ENCODE measurements around the gene GPAT2. TPM values are rescaled to one million over a fixed set of nuclear protein-coding genes. Genes with fewer than 3 reads are reported as not detected.

GPAT2 gene
- total RNA-seq, 1 experiment from 2014 or later = not detected

DNA sequence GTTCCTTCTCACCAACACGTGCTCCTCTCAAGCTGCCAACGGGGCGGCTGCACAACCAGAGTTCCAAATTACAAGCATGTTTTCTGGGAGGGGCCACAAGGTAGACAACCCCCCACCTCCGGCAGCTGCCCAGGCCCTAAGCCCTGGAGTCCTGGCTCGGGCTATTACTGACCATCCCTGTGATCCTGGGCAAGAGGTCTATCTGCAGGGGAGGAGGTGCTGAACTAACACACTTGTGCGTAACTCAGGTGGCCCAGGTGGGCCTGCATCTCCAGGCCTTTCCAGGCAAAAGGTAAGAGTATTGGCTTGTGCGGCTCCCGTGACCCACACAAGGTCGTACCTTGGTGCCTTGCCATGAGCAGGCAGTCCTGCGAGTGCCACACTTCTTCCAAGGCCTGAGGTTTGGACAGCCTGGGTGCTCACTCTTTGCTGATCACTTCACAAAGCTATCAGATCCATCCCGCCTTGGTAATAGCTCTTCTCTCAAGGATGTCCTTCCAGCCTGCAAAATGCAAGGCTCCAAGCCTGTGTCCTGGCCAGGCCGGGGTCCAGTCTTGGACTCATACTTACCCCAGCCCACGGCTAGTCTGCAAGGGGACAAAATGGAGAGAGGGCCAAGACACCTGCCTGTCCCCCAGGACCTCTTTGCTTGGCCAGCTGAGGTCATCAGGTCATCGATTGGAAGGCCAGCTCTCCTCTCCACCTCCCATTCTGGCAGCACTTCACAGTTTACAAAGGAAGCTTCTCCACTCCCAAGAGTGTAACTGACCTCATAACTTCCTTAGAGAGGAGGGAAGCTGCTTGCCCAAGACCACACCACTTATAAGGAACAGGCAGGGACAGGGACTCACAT is 47.7 kb upstream of the GPAT2 start:
- CTCF ChIA-PET = no interaction called here

DNA sequence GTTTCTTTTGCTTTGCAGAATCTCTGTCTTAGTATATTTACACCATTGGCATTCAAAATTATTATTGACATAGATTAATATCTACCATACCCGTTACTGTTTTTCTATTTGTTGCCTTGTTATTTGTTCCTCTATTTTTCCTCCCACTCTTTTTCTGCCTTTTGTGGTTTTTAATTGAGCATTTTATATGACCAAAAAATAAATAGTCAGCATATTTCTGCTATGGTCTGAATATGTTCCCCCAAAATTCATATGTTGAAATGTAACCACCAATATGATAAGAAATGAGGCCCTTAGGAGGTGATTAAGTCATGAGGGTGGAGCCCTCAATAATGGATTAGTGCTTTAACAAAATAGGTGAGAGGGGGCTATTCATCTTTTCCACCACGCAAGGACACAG is 46.3 kb upstream of the GPAT2 start:
- intact Hi-C loops (cut with micrococcal nuclease; ENCODE audit: unreplicated experiment) = no loop called here
- no TSS peak for BruUV-seq (replicated peaks)
- Histone ChIP-seq H3K4me3 (ENCODE audit: low read depth, low read length) (no peak overlapping the region), H3K36me3 (ENCODE audit: control insufficient read depth, insufficient read depth, low read length) (no peaks in the 10 kb centered on the region), H3K4me1 (no peaks in the 10 kb centered on the region), H3K27me3 (replicated peaks; ENCODE audit: control insufficient read depth, insufficient read depth, low read length) (no peaks in the 10 kb centered on the region), H3K9me3 (peaks cover 4% of the 10 kb centered on the region; the same call in 1 of the 2 replicates)
- no peaks in the 10 kb centered on the region for H3K27me3 Mint-ChIP-seq (ENCODE audit: insufficient read depth, unreplicated experiment)
- no peak for DNase-seq
- ChIA-PET POLR2A (no interaction called here), CTCF (no interaction called here)
- TF ChIP-seq, protein P1, sequence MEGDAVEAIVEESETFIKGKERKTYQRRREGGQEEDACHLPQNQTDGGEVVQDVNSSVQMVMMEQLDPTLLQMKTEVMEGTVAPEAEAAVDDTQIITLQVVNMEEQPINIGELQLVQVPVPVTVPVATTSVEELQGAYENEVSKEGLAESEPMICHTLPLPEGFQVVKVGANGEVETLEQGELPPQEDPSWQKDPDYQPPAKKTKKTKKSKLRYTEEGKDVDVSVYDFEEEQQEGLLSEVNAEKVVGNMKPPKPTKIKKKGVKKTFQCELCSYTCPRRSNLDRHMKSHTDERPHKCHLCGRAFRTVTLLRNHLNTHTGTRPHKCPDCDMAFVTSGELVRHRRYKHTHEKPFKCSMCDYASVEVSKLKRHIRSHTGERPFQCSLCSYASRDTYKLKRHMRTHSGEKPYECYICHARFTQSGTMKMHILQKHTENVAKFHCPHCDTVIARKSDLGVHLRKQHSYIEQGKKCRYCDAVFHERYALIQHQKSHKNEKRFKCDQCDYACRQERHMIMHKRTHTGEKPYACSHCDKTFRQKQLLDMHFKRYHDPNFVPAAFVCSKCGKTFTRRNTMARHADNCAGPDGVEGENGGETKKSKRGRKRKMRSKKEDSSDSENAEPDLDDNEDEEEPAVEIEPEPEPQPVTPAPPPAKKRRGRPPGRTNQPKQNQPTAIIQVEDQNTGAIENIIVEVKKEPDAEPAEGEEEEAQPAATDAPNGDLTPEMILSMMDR (IDR thresholded peaks at IDR 0.05; ENCODE audit: insufficient read depth in 1 of 2, low read depth in 1 of 2, low read length in 1 of 2, severe bottlenecking in 1 of 2, unreplicated experiment in 1 of 2) = no peak
- no peaks in the 10 kb centered on the region for H3K36me3 Mint-ChIP-seq (ENCODE audit: insufficient read depth, unreplicated experiment)
- peaks cover under 1% of the 10 kb centered on the region for H3K9me3 Mint-ChIP-seq (ENCODE audit: unreplicated experiment)
- no peak overlapping the region for H3K27ac Mint-ChIP-seq (ENCODE audit: unreplicated experiment)
- H3K4me3 Mint-ChIP-seq (ENCODE audit: unreplicated experiment) = no peak overlapping the region
- H3K4me1 Mint-ChIP-seq (ENCODE audit: low read depth, unreplicated experiment) = peaks cover 3% of the 10 kb centered on the region

More for the DNA sequence above, 47.7 kb upstream of the GPAT2 start:
- no peaks in the 10 kb centered on the region for H3K4me1 ChIP-seq
- H3K36me3 ChIP-seq (ENCODE audit: control insufficient read depth, insufficient read depth, low read length) = no peaks in the 10 kb centered on the region
- intact Hi-C loops (cut with micrococcal nuclease; ENCODE audit: unreplicated experiment) = no loop called here
- H3K4me3 ChIP-seq (ENCODE audit: low read depth, low read length) = no peak overlapping the region
- H3K9me3 ChIP-seq = no peaks in the 10 kb centered on the region; the same call in none of the 2 replicates
- Mint-ChIP-seq H3K27ac (ENCODE audit: unreplicated experiment) (no peak overlapping the region), H3K27me3 (ENCODE audit: insufficient read depth, unreplicated experiment) (no peaks in the 10 kb centered on the region), H3K9me3 (ENCODE audit: unreplicated experiment) (no peaks in the 10 kb centered on the region), H3K4me1 (ENCODE audit: low read depth, unreplicated experiment) (no peaks in the 10 kb centered on the region), H3K4me3 (ENCODE audit: unreplicated experiment) (no peak overlapping the region), H3K36me3 (ENCODE audit: insufficient read depth, unreplicated experiment) (no peaks in the 10 kb centered on the region)
- DNase-seq = no peak
- POLR2A ChIA-PET = no interaction called here
- no TSS peak for BruUV-seq (replicated peaks)
- TF ChIP-seq, protein P1 (IDR thresholded peaks at IDR 0.05; ENCODE audit: insufficient read depth in 1 of 2, low read depth in 1 of 2, low read length in 1 of 2, severe bottlenecking in 1 of 2, unreplicated experiment in 1 of 2) = no peak
- no peaks in the 10 kb centered on the region for H3K27me3 ChIP-seq (replicated peaks; ENCODE audit: control insufficient read depth, insufficient read depth, low read length)

DNA sequence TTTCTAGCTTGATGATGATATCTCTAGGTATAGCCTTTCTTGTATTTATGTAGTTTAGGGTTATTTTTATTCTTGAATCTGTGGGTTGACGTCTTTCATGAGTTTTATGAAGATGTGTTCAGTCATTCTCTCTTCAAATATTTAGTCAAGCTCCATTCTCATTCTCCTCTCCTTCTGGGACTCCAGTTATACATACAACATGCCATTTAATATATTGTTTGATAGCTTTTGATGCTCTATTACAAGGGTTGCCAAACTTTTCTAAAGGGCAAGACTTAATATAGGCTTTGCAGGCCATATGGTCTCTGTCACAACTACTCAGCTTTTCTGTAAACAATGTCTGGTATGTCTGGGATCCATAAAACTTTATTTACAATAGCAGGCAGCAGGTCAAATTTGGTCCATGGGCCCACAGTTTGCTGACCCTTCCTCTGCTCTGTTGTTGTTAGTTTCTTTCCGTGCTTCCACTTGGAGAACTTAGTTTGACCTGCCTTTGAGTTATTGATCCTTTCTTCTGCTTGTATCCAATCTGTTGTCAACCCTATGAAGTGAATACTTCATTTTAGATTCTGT is 40.6 kb upstream of the GPAT2 start:
- TF ChIP-seq, protein P1 (IDR thresholded peaks at IDR 0.05; ENCODE audit: insufficient read depth in 1 of 2, low read depth in 1 of 2, low read length in 1 of 2, severe bottlenecking in 1 of 2, unreplicated experiment in 1 of 2) = no peak
- H3K4me1 Mint-ChIP-seq (ENCODE audit: low read depth, unreplicated experiment) = peaks cover 20% of the 10 kb centered on the region
- H3K27me3 Mint-ChIP-seq (ENCODE audit: insufficient read depth, unreplicated experiment) = no peaks in the 10 kb centered on the region

More for the DNA sequence above, 40.6 kb upstream of the GPAT2 start:
- H3K4me3 Mint-ChIP-seq (ENCODE audit: unreplicated experiment) = no peak overlapping the region
- peaks cover 4% of the 10 kb centered on the region; the same call in 1 of the 2 replicates for H3K9me3 ChIP-seq
- intact Hi-C loops (cut with micrococcal nuclease; ENCODE audit: unreplicated experiment) = no loop called here
- no peaks in the 10 kb centered on the region for H3K27me3 ChIP-seq (replicated peaks; ENCODE audit: control insufficient read depth, insufficient read depth, low read length)
- ChIA-PET POLR2A (no interaction called here), CTCF (interaction anchor here (0.6 kb wide), 1 partner anchor 42 kb away, joined by 3 read pairs; no protein-coding TSS in a partner anchor)
- DNase-seq = no peak
- H3K9me3 Mint-ChIP-seq (ENCODE audit: unreplicated experiment) = peaks cover 11% of the 10 kb centered on the region
- H3K27ac Mint-ChIP-seq (ENCODE audit: unreplicated experiment) = no peak overlapping the region
- BruUV-seq (replicated peaks) = no TSS peak
- H3K36me3 Mint-ChIP-seq (ENCODE audit: insufficient read depth, unreplicated experiment) = no peaks in the 10 kb centered on the region
- no peak overlapping the region for H3K4me3 ChIP-seq (ENCODE audit: low read depth, low read length)
- H3K4me1 ChIP-seq = 0 out of 2 replicates have a peak, but pooled peaks cover 6% of the 10 kb centered on the region
- H3K36me3 ChIP-seq (ENCODE audit: control insufficient read depth, insufficient read depth, low read length) = no peaks in the 10 kb centered on the region

Measured in Caco-2 (cell line).